ENCODE data around the gene RNF215. TPM values are rescaled to one million over a fixed set of nuclear protein-coding genes. Genes with fewer than 3 reads are reported as not detected.

Gene RNF215
- total RNA-seq, result 22.4 and 23.5 TPM in 2 replicates

DNA sequence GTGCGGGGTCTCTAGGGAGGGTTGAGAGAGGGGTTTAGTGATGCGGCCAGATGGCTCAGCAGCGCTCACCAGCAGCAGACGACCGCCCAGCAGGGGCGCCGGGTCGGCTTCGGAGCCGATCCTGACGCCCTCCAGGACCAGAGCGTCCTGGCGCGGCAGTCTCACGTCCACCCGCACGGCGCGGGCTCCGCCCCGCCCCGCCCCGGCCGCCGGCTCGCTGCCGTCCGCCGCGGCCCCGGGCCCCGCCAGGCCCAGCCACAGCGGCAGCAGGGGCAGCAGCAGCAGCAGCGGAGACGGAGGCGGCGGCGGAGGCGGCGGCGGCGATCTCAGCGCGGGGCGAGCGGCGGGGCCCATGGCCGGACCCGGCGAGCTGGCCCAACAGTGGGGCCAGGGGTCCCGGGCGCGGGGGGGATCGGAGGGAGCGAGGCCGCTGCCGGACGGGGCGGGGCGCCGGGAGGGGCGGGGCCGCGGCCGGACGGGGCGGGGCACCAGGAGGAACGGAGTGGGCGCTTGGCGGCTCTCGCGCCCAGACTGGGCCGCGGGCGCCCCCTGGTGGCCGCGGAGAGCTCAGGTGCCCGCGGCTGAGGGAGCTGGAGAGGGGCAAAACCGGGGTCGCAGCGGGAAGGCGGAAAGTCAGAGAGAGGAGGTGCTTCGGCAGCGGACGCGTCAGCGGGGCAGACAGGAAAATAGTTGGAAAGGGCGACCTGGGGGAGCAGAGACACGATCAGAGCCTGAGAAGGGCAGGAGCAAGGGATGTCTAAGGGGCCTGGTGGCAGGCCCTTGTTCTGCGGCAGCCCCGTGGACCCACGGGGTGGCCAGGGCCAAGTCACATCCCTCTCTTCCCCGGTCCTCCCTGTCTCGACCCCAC, at the start of gene RNF215:
Gene RNF215, minus strand, starts transcription at position 452 of the 868 bp plus-strand sequence. Its CDS starts 98 bp downstream, at position 354.

DNA sequence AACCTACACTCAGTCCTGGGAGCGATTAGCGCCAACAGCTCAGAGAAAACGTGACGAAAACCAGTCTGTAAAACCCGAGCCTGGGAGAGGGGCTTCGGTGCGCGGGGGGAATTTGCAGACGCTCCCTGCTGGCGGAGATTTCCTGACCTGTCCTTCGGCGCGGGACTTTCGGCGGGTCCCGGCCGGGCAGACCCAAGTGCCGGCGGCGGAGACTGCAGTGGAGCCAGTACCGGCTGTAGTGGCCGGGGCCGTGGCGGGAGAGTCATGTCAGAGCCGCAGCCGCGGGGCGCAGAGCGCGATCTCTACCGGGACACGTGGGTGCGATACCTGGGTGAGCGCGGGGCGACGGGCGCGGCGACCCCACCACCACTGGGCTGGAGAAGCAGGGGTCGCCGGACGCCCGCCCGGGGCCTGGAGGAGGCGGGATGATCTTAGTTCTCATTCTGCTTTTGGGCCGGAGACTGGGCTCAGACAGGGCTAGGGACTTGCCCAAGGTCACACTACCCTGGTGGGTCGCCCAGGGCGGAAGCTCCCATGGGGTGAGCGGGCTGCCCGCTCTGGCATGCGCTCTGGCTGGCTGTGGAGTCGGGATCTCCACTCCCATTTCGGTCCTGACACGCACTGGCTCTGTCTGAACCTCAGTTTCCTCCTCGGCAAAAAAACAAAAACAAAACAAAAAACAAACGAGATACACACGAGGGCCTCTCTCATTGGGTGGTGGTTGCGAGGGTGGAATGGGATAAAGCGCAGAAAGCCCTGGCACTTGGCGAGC, 38.6 kb upstream of the RNF215 start, which contains the start of gene MTFP1:
Gene MTFP1, plus strand, starts transcription at position 153 of the 772 bp plus-strand sequence. Its CDS starts 112 bp downstream, at position 265.

DNA sequence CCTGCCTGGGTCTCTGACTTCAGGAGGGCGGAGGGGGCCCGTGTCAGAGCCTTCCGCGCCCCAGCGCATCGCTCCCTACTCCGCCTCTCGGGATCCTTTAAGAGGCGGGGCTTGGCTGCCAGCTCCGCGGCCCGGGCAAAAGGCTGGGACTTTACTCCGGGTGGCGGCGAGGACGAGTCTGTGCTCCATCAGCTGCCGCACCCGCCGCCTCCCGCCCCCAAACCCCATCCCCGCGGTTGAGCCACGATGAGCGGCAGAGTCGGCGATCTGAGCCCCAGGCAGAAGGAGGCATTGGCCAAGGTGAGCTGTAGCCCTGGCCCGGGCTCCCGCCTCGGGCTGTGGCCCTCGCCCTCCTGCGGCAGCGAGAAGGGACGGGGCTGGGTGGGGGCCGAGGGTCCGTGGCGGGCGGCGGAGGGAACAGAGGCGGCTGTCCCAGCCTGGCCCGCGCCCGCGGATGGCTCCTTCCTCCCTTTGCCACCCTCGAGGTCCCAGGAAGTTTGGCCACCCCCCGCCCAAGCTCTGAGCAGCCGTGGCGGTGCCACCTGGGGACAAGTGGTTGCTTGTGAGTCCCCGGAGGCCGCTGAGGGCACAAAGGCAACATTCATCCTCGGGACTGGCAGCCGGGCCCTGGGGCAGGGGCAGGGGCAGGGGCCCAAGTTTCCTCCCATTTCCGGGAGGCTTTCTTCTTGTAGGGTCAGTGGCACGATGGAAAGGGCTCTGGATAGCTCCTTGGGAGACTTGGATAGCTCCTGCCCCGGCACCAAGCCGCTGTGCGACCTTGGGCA, 9.9 kb upstream of the RNF215 start, which contains the start of gene SEC14L2:
Gene SEC14L2, plus strand, starts transcription at position 148 of the 785 bp plus-strand sequence. Its CDS starts 99 bp downstream, at position 247.

DNA sequence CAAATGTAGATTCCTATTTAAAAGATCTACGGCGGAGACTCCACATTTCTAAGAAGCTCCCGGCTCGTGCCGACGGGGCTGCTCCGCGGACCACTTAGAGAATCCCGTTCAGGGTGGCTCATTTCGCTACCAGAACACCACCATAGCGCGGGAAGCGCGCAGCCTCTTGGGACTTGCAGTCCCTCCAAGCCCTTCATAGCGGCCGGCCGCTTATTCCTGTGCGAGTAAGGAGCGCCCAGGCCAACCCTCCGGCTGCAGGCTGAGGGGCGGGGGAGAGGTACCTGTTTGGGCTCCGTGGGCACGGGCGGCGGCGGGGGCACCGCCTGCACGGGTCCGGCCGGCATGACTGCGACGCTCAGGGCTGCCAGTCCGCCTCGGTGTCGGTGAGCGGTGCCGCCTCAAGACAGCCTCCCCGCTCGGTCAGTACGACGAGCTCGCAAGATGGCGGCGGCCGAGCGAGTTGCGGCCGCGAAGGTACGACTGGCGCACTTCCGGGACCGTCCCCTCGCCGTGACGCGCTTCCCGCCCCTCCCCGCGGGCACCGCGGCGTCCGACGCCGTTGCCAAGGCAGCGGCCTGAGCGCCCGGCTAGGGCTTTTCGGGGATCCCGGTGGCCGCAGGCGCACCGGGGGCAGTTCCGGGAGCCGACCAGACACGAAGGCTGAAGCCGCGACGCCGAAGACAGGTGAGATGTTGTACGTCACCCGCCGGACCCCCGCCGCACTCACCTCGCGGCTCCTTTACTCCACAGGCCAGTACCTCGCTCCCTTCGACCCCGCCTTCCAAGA, 30.6 kb downstream of the RNF215 start, which contains the start of the genes CCDC157 and SF3A1:
Gene CCDC157, plus strand, starts transcription at position 559 of the 787 bp plus-strand sequence. CDS start 8,994 bp downstream, outside the sequence.
Gene SF3A1, minus strand, starts transcription at position 446 of the 787 bp plus-strand sequence. Its CDS starts 102 bp downstream, at position 344.

Small RNA genes lying within 50 kb of the gene (small RNA-seq; reads per million reads assigned to genes)
- gene AC004832.3 (not detected), gene RNU6-564P (not detected)

Other genes starting within 250 kb of the RNF215 start
- gene LIF, start 140.7 kb downstream of the RNF215 start, total RNA-seq, result 0.19 and 0.33 TPM in 2 replicates
- not detected in 2 replicates for gene OSM, start 120.6 kb downstream of the RNF215 start, total RNA-seq
- 8.9 and 10.8 TPM in 2 replicates for gene CASTOR1, start 97.9 kb downstream of the RNF215 start, total RNA-seq
- 12.6 and 15.4 TPM in 2 replicates for gene TBC1D10A, start 60.5 kb downstream of the RNF215 start, total RNA-seq
- 39.2 and 52.1 TPM in 2 replicates for gene SF3A1, start 30.5 kb downstream of the RNF215 start, total RNA-seq
- 1.8 and 4.2 TPM in 2 replicates for gene CCDC157, start 30.4 kb downstream of the RNF215 start, total RNA-seq
- gene SEC14L2, start 9.6 kb upstream of the RNF215 start, total RNA-seq, result 26.8 and 34.2 TPM in 2 replicates
- gene MTFP1, start 38.4 kb upstream of the RNF215 start, total RNA-seq, result 31.4 and 35.9 TPM in 2 replicates
- gene SEC14L3, start 84.6 kb upstream of the RNF215 start, total RNA-seq, result not detected in 2 replicates
- gene SEC14L4, start 118.3 kb upstream of the RNF215 start, total RNA-seq, result not detected in 2 replicates
- gene SEC14L6, start 159.3 kb upstream of the RNF215 start, total RNA-seq, result 0.19 TPM in 1 of 2 replicates, not detected in the other
- not detected in 2 replicates for gene GAL3ST1, start 187.3 kb upstream of the RNF215 start, total RNA-seq
- 88.1 and 90.5 TPM in 2 replicates for gene PES1, start 204.5 kb upstream of the RNF215 start, total RNA-seq
- gene TCN2, start 219.8 kb upstream of the RNF215 start, total RNA-seq, result 58.1 and 70.2 TPM in 2 replicates
- 22.6 and 26.1 TPM in 2 replicates for gene SLC35E4, start 248.4 kb upstream of the RNF215 start, total RNA-seq